GM18526 (cell line): ENCODE data around the gene CDC42EP3.

Experiments used
- POLR2A ChIP-seq: IDR thresholded peaks from 3 replicates; pipeline ENCODE4 v1.6.1; 2011; ENCODE audit not compliant: insufficient read length; ENCODE audit errors: extremely low read depth

CDC42EP3 gene

DNA sequence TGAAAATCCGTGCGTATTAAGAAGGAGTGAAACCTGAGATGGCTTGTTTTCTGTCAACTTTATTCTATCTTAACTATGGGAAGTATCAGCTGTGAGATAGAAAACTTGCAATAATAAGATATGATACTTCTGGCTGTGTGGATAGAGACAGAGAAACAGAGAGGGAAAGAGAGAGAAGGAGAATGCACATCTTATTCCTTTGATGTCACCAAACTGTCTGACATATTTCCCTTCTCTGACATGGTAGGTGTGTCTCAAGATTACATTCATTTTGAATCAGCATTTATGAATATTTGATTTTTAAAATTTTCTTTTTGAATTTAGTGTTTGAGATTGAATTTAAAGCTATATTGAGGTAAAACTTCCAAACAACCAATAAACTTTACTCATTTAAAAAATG is 69.4 kb downstream of the CDC42EP3 start:
- no peak for TF ChIP-seq POLR2A

DNA sequence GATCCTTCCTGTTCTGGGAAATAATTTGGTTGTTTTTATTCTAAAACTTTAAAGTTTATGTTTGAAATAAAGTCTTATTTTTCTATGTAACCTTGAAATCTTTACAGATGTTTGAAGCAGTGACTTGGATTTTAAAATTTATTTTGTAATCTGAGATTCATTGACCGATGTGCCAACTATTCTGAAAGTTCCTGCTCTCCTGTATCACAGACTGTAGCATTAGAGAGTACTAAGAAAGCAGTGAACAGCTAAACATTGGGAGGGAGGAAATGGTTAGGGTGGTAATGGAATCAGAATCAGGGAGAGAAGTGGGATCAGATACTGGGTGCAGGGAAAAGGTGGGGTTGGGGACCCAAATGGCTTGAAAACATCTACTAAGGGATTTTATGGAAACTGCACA is 69.9 kb downstream of the CDC42EP3 start:
- no peak for TF ChIP-seq POLR2A

DNA sequence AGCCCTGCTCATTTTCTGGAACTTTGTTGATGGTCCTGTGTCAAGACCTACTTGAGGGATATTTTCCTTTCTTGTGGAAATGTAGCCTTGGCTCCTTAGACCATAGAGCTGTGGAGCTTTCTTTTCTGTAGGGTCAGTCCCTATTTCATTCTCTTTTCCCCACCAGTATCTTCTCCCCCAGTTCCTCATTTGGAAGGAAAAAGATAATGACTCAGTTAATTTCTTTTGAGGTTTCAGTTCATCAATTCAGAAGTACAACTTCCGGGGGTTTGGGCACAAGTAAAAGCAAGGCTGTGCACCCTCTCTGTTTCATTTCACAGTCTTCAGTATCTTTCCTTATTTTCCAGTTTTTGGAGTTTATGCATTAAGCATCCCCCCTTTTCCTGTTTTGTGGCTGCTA is 70.7 kb downstream of the CDC42EP3 start:
- TF ChIP-seq POLR2A = no peak

DNA sequence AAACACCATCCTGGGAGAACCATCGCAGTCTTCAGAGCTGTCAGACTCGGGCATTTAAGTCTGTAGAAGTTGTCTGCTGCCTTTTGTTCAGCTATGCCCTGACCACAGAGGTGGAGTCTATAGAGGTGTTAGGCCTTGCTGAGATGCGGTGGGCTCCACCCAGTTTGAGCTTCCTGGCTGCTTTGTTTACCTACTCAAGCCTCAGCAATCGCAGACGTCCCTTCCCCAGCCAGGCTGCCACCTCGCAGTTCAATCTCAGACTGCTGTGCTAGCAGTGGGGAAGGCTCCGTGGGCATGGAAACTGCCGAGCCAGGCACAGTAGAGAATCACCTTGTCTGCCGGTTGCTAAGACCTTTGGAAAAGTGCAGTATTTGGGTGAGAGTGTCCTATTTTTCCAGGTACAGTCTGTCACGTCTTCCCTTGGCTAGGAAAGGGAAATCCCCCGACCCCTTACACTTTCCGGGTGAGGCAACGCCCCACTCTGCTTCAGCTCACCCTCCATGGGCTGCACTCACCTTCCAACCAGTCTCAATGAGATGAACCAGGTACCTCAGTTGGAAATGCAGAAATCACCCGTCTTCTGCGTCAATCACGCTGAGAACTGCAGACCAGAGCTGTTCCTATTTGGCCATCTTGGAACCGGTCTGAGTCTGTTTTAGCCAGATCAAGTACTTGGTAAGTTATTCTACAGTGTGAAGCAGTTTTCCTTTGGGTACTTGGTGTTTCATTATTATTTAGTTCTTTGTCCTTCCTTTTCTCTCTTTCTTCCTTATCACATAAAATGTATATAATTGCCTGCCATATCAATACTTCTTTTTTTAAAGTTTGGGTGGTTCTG is 71.5 kb downstream of the CDC42EP3 start:
- TF ChIP-seq POLR2A = no peak

DNA sequence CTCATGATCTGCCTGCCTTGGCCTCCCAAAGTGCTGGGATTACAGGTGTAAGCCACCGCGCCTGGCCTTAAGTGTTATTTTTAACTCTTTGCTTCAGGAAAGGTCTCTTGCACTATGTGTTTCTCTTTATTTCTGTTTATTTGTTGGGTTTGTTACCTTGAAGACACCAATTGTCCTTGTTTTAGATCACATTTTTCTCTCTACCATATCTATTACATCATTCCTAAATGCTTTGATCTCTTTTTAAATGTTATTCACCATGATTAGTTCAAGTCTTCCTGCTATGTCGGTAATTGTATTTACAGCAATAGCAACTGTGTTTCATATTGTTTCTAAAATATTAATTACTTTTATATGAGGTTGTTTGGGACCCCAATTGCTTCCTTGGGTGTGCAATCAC is 77.7 kb downstream of the CDC42EP3 start:
- TF ChIP-seq POLR2A = no peak

DNA sequence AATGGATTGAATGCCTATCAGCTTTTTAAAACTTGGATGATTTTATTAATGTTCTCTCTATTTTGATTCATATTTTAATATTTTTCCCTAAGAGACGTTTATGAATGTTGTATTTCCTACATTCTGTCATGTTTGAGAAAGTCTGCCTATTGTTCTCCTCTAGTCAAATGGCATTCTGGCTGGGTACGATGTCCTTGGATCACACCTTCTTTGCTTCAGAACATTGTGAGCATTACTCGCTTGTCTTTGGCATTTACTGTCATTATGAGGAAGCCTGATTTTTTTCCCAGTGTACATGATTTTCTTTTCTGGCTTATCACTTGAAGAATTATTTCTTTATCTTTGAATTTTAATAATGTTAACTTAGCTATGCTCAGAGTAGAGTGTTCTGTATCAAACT is 78.4 kb downstream of the CDC42EP3 start:
- no peak for TF ChIP-seq POLR2A
